Measurements from ENCODE around the gene IER2.
A peak's percentile ranks its signal among the peaks of the same experiment; 100 is the strongest.

IER2 gene

DNA sequence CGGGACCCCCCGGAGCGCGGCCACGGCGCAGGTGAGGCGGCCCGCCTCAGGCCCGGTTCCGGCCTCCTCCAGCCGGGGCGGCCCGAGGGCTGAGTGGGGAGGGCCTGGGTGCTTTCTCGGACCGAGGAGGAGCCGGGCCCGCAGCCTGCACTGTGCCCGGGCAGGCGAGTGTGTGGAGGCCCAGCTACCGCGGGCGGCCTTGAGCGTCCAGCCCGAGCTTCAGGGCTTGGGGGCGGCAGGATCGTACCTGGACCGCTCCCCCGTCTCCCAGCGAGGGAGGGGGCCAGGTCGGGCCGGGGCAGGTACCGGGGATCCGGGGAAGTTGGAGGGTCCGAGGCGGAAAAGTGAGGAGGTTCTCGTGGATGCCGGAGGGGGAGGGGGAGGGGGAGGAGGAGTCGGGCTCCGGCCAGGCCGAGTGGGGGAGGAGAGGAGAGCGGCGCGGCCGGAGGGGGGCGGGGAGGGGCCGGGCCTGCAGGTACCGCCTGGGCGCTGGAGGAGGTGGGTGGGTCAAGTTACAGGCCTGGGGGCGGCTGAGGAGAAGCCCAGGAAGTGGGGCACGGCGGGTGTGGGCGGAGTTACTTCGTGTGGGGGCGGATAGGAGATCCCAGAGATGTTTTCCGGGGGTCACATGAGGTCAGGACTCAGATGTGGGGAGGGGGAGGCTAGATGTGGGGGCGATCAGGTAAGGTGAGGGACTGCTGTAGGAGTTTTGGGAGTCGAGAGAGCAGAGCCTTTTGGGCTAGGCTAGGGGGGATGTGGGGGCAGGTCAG is 31.6 kb upstream of the IER2 start:
- DNase-seq (ENCODE audit: low spot score) = no peak

DNA sequence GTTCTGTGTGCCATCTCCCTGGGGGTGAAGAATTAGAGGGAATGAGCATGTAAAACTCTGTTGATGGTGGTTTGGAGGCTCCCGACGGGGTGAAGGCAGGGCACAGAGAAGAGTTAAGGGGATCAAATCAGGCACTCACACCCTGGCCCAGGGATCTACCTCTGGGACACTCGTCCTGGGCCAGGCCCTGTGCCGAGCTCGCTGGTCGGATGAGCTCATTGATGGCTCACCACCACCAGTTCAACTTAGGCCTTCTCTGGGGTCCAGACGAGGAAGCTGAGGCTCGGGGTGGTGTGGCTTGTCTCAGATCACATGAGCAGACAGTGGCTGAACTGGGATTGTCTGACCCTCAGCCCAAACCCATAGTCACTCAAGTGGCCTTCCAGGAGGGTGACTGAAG is 30.6 kb upstream of the IER2 start:
- no peak for DNase-seq (ENCODE audit: low spot score)

DNA sequence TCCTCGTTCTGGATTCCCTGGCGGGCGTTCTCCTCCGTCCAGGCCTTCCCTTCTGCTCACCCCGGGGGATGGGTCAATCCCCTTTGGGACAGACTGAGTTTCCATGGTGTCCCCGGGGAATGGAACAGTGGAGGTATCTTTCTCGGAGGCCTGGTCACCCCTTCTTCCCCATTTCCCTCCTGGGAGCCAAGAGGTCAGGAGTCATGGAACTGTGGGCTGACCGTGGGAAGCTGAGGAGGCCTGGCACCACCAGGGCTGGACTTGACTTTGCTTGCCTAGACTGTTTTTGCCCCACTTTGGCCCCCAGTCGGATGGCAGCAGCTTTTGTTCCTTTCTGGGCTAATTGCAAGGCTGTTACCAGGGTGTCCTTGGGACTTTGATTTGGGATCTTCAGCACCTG is 30.2 kb upstream of the IER2 start:
- DNase-seq (ENCODE audit: low spot score) = no peak

DNA sequence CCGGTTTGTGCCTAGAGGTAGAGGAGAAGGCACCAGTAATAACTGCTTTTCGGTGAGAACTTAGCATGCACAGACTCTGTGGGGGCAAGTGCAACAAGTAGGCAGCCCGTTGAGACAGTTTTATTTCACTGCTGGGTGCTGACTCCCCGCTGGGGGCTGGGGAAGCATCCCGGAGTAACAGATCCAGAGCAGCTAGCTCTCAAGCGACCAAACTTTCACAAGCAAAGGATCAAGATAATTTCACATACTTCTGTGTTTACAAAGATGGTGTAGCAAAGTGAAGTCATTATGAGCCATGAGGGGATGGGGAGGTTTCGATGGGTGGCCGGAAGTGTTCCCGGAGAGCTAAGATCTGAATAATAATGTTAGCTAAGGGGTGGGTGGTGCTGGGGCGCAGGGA is 29.4 kb upstream of the IER2 start:
- no peak for DNase-seq (ENCODE audit: low spot score)

DNA sequence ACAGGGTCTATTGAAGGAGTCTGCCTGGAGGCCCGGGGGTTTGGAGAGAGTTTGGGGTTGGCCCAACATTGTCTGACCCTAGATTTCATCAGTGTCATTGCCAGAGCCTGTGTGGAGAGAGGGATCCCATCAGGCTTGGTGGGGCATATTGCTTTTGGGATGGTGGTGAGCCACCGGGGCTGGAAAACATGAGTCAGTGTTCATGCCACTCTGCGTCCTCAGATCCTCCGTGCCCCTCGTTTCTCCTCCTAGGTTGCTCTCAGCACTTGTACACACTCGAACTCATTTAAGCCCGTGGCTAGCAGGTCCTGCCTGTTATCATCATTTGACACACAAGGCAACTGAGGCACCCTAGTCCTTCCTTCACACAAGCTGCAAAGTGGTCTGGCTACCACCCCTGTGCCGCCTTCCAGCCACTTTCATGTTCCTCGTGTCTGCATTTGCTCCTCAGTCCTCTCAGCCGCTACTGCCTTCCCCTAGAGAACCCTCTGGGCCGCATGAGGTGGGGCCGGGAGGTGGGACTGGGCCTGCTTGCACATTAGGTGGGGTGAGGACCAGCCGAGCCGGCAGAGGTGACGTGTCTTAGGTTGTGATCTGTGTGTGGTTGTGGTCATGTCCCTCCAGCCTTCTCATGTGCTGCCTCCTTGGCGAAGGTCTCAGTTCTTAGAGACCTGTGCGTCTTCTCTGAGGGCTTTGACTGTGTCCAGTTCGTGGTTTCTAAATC is 28.5 kb upstream of the IER2 start:
- no peak for DNase-seq (ENCODE audit: low spot score)

DNA sequence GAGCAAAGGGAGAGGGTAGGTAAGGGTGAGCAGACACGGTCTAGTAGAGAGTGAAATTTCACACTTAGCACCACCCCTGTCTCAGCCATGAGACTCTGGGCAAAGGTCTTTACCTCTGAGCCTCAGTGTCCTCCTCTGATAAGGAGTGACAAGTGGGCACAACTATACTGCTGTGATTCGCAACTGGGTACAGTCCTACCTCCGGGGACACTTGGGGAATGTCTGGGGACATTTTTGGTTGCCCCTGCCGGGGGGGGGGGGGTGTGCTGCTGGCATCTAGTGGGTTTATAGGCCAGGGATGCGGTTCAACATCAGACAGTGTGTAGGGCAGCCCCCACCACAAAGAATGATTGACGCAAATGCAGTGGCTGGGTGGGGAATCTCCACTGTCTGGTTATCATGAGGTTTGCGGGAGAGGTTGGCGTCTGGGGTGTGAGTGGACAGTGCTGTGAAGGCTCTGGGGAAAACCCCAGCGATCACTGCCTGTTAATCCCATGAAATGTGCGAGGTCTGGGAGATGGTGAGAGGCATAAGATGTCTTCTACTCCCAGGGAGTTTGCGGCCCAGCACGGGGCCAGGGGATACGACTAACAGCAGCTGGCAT is 27.8 kb upstream of the IER2 start:
- DNase-seq (ENCODE audit: low spot score) = no peak

DNA sequence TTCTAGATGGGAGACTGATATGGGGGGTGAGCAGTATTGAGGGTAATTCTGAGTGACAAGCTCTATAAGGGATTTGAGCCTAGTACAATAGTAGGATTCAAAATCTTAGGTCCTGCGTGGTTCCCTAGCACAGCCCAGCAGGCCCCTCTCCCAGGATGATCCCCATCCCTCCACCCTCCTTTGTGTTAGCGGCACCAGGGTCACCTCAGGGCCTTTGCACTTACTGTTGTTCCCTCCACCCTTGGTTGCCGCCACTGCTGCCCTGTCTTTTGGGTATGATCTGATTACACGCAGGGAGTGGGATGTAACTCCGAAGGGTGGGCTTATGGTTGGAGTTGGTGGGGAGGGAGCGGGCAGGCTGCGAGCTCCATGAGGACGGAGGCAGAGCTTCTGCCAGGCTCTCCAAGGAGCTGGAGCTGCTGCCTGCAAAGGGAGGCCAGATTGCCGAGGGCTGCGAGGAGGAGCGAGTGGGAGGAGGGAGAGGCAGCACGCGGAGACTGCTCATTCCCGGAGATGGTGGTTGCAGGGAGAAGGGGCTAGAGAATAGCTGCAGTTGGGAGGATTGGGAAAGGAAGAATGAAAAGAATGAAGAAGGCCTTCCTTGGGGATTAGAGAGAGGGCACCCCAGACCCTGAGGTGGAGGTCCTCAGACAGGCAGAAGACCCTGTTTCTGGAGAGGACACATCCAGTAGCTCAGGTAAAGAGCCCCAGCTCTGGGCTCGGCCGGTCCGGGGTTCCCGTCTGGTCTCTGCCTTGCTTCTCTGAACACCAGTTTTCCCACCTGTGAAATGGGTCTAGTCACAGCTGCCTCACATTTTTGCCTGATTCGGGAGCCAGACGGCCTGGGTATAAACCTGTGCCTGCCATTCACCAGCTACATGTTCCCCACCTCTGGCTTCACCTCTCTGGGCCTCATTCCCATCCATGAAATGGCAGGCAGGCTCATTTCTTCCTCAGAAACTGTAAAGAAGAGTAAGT is 26.9 kb upstream of the IER2 start:
- no peak for DNase-seq (ENCODE audit: low spot score)

DNA sequence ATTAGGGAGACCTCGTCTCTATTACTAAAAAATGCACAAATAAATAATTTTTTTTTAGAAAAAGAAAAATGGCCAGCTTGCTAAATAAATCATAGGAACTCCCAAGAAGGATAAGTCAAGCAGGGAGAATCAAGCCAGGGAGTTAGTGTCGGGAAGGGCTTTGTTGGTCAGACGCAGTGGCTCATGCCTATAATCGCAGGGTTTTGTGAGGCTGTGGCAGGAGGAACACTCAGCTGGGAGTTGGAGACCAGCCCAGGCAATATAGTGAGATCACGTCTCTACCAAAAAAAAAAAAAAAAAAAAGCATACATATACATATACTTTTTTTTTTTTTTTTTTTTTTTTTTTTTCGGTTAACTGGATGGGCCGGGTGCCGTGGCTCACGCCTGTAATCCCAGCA is 23.2 kb upstream of the IER2 start:
- no peak for DNase-seq (ENCODE audit: low spot score)

DNA sequence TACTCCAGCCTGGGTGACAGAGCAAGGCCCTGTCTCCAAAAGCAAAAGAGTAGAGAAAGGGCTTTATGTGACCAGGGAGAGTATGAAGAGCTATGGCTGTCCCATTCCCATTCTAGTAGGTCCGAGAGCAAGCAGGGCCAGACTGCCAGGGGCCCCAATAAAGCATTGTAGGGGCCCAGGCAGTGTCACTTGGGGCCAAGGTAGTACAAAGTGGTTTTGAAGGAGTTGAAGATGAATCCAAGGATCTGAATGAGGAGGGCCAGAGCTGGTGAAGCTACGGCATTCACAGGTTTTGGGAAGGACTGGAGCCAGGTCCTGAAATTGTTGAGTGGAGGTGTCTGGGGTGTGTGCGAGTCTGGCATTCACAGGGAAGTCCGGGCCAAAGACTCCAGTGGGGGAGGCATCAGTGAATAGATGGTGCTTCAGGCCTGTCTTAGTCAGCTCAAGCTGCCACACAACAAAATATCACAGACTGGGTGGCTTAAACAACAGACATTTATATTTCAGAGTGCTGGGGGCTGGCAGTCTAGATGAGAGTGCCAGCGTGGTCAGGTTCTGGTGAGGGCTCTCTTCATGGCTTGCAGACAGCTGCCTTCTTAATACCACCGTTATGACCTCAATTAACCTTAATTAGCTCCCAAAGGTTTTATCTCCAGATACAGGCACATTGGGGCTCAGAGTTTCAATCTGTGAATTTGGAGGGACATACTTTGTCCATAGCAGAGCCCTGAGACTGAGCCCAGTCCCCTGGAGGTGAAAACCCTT is 22.2 kb upstream of the IER2 start:
- DNase-seq (ENCODE audit: low spot score) = no peak

DNA sequence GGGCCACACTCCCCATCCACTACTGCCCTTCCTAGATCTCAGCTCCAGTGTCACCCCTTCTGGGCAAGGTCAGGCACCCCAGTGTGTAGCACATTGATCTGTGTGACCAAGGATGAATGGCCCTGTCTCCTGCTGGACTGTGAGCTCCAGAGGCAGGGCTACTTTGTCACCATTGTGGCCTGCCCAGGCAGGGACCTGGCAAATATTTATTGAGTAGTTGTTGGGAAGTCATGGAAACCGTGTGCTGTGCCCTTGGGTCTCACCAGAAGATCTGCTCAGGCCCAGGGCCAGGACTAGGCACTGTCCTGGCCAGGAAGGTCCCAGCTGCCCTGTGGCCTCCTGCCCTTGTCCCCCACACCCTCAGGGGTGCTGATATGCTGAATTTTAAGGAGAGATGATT is 21.6 kb upstream of the IER2 start:
- no peak for DNase-seq (ENCODE audit: low spot score)

DNA sequence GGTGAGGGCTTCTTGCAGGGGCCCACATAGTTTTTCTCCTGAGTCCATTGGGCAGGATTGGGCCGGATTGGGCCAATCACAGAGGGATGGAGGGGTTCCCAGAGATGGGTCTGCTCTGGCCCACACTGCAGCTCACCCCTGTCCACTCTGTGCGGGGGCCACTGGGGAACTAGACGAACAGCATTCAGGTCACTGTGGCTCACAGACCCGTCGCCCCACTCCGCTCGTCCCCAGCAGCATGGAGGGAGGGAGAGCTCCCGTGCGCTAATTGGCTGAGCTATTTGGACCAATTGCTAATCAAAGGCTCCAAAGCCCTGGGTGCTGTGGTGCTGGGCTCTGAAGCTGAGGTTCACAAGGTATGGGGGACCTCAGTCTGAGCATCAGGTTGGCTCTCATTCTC is 20.8 kb upstream of the IER2 start:
- no peak for DNase-seq (ENCODE audit: low spot score)

DNA sequence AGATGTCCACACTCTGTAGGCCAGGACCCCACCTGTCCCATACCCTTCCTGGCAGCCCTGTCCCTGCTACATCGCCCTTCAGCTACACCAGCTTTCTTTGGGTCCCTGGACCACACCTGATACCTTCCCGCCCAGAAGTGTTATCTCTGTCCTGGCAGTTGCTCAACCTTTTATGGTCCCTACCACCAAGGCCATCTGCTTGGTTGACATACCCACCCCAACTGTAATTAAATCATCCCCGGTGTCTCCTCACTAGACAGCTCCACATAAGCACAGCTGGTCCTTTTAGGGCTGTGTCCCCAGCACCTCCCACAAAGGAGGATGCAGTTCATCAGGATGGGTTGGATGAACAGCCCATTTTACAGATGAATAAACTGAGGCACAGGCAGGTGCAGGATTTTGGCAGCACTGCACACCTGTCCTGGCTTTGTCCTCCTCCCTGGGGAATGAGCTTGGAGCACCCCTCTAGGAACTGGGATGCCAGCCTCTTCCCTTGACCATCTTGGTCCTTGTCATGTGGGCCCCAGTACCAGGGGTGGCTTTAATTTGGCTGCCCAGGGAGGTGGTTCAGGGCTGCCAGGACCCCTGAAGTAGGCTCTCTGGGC is 19.2 kb upstream of the IER2 start:
- DNase-seq (ENCODE audit: low spot score) = no peak

DNA sequence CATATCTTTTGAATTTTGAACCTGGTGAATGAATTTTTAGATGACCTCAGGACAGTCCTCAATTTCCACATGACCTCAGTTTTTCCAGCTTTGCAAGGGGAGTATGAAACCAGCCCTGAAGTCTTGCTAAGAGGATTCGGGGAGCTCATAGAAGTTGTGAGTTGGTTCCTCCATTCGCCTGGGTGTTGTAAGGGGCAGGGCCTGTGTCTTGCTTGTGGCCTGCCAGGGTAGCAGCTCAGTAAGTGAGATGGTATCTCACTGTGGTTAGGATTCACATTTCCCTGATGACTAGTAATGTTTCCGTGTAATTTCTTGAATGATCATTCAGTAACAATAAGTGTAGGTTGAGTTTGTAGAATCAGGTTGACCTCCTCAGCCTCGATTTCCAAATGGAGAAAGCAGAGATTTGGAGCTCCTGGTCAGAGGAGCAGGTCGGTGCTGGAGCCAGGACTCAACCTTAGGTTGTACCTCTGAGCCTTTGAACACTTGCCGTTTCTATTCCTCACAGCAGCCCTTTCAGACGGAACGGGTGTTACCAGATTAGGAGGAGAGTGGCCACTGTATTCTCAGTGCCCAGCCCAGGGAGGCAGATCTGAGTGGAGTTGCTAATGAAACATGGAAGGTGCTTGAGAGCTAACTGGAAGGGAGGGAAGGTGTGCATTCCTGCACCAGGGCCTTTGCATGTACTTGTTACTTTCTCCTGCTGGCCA is 17.6 kb upstream of the IER2 start:
- peak; percentile 70 for DNase-seq (ENCODE audit: low spot score)

DNA sequence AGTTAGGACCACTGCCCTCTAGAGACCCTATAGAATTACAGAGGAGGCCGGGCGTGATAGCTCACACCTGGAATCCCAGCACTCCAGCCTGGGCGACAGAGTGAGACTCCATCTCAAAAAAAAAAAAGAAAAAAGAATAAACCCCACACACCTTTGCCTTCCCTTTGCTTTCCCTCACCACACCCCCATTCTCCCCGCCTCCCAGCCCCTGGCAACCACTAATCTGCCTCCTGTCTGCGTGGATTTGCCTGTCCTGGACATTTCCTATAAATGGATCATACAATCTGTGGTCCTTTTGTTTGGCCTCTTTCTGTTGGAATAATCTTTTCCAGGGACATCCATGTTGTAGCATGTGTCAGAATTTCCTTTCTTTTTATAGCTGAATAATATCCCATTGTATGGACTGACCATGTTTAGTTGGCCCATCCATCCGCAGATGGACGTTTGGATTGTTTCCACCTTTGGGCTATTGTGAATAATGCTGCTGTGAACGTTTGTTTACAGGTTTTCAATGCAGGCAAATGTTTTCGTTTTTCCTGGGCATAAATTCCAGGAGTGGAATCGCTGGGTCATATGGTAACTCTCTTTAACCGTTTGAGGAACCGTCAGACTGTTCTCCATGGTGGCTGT is 16.9 kb upstream of the IER2 start:
- no peak for DNase-seq (ENCODE audit: low spot score)

DNA sequence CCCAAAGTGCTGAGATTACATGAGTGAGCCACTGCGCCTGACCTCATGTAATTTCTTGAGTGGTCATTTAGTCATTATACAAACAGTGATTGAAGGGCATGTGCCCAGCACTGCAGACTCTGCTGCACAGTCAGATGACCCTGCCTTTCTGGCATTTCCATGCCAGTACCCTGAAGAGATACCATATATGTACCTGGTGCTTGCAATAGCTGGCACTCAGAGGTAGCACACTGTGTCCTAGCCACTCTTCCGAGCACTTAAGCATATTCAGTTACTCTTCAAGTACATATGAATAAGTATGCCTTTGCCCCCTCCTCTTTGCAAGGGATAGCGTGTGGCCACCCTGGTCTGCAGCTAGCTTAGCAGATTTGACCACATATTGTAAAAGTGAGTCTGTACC is 15.6 kb upstream of the IER2 start:
- no peak for DNase-seq (ENCODE audit: low spot score)

DNA sequence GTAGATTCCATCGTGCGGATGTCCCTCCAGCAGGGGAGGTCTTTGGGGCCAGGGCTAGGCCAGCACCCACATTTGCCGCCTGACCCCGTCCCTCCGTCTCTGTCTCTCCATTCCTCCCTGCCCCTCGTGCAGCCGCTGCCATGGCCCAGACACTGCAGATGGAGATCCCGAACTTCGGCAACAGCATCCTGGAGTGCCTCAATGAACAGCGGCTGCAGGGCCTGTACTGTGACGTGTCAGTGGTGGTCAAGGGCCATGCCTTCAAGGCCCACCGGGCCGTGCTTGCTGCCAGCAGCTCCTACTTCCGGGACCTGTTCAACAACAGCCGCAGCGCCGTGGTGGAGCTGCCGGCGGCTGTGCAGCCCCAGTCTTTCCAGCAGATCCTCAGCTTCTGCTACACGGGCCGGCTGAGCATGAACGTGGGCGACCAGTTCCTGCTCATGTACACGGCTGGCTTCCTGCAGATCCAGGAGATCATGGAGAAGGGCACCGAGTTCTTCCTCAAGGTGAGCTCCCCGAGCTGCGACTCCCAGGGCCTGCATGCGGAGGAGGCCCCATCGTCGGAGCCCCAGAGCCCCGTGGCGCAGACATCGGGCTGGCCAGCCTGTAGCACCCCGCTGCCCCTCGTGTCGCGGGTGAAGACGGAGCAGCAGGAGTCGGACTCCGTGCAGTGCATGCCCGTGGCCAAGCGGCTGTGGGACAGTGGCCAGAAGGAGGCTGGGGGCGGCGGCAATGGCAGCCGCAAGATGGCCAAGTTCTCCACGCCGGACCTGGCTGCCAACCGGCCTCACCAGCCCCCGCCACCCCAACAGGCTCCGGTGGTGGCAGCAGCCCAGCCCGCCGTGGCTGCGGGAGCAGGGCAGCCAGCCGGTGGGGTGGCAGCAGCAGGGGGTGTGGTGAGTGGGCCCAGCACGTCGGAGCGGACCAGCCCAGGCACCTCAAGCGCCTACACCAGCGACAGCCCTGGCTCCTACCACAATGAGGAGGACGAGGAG is 14.8 kb upstream of the IER2 start:
- DNase-seq (ENCODE audit: low spot score) = no peak

DNA sequence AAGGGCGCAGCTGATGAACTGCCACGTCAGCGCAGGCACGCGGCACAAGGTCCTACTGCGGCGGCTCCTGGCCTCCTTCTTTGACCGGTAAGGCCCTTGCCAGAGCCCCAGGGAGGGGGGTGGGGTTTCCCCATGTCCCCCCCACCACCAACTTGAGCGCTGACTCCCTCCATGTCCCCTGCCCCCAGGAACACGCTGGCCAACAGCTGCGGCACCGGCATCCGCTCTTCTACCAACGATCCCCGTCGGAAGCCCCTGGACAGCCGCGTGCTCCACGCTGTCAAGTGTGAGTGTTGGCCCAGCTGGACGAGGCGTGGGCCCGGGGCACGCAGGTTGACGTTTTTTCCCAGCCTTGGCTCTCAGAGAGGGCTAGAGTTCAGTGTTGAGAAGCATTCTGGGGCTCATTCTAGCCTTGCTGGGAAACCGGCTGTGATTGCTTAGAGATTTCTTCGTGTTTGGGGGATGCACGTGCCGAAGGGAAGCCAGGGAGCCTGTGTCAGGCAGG is 12.9 kb upstream of the IER2 start:
- DNase-seq (ENCODE audit: low spot score) = no peak

DNA sequence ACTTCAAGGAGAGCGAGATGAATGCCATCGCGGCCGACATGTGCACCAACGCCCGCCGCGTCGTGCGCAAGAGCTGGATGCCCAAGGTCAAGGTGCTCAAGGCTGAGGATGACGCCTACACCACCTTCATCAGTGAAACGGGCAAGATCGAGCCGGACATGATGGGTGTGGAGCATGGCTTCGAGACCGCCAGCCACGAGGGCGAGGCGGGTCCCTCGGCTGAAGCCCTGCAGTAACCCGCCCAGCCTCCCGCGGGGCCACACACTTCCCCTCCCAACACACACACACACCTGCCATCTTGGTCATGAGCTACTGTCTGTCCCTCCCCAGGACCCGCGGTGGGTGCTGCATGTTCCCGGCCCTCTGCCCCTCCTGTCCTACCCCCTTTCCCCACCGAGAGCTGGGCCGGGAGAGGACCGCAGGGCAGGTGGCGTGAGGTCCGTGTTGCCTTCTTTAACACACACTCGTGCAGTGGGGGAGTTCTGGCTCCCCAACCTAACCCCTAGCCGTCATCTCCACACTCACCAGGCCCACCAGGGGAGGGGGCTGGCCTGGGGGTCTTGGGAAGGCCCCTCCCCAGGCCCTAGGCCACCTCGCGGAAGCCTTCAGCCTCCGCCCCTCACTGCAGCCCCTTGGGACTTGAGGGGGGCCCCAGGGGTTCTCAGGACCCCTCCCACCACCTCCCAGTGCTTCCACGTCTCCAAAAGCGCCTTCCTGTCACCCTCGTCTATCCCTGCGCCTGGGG is 11.9 kb upstream of the IER2 start:
- no peak for DNase-seq (ENCODE audit: low spot score)
